Measurements from ENCODE around the gene IGSF6. TPM values are rescaled to one million over a fixed set of nuclear protein-coding genes. Genes with fewer than 3 reads are reported as not detected.
A peak's percentile ranks its signal among the peaks of the same experiment; 100 is the strongest.

The IGSF6 gene
- total and polyA plus RNA-seq, 9 of the 15 experiments (the other 6 are each of a cell fraction or from before 2014, with no cell fraction given), result 0.07 TPM; not detected in 8

- TF ChIP-seq MAZ (CRISPR knock-in tag; conservative IDR thresholded peaks at IDR 0.05 in 1 of 2, IDR thresholded peaks at IDR 0.05 in 1 of 2), result no peak
- TF ChIP-seq HDAC6 (IDR thresholded peaks at IDR 0.05; ENCODE audit: low read depth, low read length), result no peak
- TF ChIP-seq, protein P1, sequence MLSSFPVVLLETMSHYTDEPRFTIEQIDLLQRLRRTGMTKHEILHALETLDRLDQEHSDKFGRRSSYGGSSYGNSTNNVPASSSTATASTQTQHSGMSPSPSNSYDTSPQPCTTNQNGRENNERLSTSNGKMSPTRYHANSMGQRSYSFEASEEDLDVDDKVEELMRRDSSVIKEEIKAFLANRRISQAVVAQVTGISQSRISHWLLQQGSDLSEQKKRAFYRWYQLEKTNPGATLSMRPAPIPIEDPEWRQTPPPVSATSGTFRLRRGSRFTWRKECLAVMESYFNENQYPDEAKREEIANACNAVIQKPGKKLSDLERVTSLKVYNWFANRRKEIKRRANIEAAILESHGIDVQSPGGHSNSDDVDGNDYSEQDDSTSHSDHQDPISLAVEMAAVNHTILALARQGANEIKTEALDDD (IDR thresholded peaks at IDR 0.05), result peak; percentile 70; the same call in 1 of the 2 replicates
- TF ChIP-seq, protein P2, sequence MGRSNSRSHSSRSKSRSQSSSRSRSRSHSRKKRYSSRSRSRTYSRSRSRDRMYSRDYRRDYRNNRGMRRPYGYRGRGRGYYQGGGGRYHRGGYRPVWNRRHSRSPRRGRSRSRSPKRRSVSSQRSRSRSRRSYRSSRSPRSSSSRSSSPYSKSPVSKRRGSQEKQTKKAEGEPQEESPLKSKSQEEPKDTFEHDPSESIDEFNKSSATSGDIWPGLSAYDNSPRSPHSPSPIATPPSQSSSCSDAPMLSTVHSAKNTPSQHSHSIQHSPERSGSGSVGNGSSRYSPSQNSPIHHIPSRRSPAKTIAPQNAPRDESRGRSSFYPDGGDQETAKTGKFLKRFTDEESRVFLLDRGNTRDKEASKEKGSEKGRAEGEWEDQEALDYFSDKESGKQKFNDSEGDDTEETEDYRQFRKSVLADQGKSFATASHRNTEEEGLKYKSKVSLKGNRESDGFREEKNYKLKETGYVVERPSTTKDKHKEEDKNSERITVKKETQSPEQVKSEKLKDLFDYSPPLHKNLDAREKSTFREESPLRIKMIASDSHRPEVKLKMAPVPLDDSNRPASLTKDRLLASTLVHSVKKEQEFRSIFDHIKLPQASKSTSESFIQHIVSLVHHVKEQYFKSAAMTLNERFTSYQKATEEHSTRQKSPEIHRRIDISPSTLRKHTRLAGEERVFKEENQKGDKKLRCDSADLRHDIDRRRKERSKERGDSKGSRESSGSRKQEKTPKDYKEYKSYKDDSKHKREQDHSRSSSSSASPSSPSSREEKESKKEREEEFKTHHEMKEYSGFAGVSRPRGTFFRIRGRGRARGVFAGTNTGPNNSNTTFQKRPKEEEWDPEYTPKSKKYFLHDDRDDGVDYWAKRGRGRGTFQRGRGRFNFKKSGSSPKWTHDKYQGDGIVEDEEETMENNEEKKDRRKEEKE (IDR thresholded peaks at IDR 0.05; ENCODE audit: borderline replicate concordance in 1 of 2, control insufficient read depth in 1 of 2, low read depth in 2 of 2, low read length in 1 of 2), result no peak
- peak; percentile 15; the same call in 1 of the 2 replicates for TF ChIP-seq CXXC5 (CRISPR knock-in tag; IDR thresholded peaks at IDR 0.05)
- TF ChIP-seq MEIS2 (IDR thresholded peaks at IDR 0.05; ENCODE audit: partially characterized antibody), result peak; percentile 96
- TF ChIP-seq ETV1 (tag; conservative IDR thresholded peaks at IDR 0.05; ENCODE audit: low read depth), result 0 out of 2 replicates have a peak, but pooled peaks have one; percentile 7
- TF ChIP-seq, protein P3, sequence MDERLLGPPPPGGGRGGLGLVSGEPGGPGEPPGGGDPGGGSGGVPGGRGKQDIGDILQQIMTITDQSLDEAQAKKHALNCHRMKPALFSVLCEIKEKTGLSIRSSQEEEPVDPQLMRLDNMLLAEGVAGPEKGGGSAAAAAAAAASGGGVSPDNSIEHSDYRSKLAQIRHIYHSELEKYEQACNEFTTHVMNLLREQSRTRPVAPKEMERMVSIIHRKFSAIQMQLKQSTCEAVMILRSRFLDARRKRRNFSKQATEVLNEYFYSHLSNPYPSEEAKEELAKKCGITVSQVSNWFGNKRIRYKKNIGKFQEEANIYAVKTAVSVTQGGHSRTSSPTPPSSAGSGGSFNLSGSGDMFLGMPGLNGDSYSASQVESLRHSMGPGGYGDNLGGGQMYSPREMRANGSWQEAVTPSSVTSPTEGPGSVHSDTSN (CRISPR knock-in tag; IDR thresholded peaks at IDR 0.05; ENCODE audit: low read depth), result no peak
- TF ChIP-seq, protein P3 (tag; conservative IDR thresholded peaks at IDR 0.05; ENCODE audit: low read depth), result peak; percentile 97
- no peak for TF ChIP-seq KLF10 (CRISPR knock-in tag; IDR thresholded peaks at IDR 0.05)
- TF ChIP-seq BRF1 (IDR thresholded peaks at IDR 0.05; ENCODE audit: borderline replicate concordance, extremely low read depth, insufficient read length), result no peak
- no peak for TF ChIP-seq MCM3 (IDR thresholded peaks at IDR 0.05)
- no peak for TF ChIP-seq RBFOX2 (IDR thresholded peaks at IDR 0.05; ENCODE audit: low read depth, low read length)
Observed at GRCh38 chr16:21603928-21604327, 48.5 kb downstream of the IGSF6 start (continued).
